K562 (cell line): ENCODE results near the gene CDHR2. TPM values are rescaled to one million over a fixed set of nuclear protein-coding genes. Genes with fewer than 3 reads are reported as not detected.

Experiments
- EP400 ChIP-seq: fragments of 450-650 bp; IDR thresholded peaks from 2 replicates; pipeline ENCODE4 v1.6.1; 2017; ENCODE audit warnings: antibody characterized with exemption, mild to moderate bottlenecking, moderate library complexity
- FOXK2 ChIP-seq, 2 experiments: fragments of 450-650 bp; IDR thresholded peaks in 1 of 2; conservative IDR thresholded peaks in 1 of 2; 2 replicates each; pipeline ENCODE4 v1.6.1; 2016; ENCODE audit warnings: low read depth in 2 of 2, mild to moderate bottlenecking in 1 of 2
- MGA ChIP-seq: fragments of 450-650 bp; IDR thresholded peaks from 2 replicates; pipeline ENCODE4 v1.6.1; 2016; ENCODE audit warnings: mild to moderate bottlenecking, moderate library complexity
- MNT ChIP-seq, 2 experiments: fragments of 450-650 bp; conservative IDR thresholded peaks; 2 replicates each; pipeline ENCODE4 v1.6.1; 2017; ENCODE audit warnings: mild to moderate bottlenecking in 2 of 2, moderate library complexity in 2 of 2
- NCOR1 ChIP-seq: fragments of 450-650 bp; IDR thresholded peaks from 2 replicates; pipeline ENCODE4 v1.6.1; 2016; ENCODE audit warnings: mild to moderate bottlenecking, moderate library complexity
- POLR2B ChIP-seq: fragments of 450-650 bp; IDR thresholded peaks from 2 replicates; pipeline ENCODE4 v1.6.1; 2018; ENCODE audit warnings: low read depth; ENCODE audit not compliant: partially characterized antibody
- TCF7 ChIP-seq: sonication (generic); IDR thresholded peaks from 2 replicates; pipeline ENCODE4 v1.6.1; 2016; ENCODE audit warnings: antibody characterized with exemption, borderline replicate concordance
- THAP12 ChIP-seq: fragments of 250-450 bp; sonication (Bioruptor Pico); IDR thresholded peaks from 2 replicates; pipeline ENCODE4 v1.9.0; 2021; ENCODE audit warnings: mild to moderate bottlenecking, inconsistent platforms
- ZFX ChIP-seq: sonication (generic); formaldehyde crosslinking; IDR thresholded peaks from 2 replicates; pipeline ENCODE4 v1.8.0; 2022; ENCODE audit warnings: mild to moderate bottlenecking, missing genetic modification reagents, moderate library complexity
- ZNF282 ChIP-seq: sonication (generic); formaldehyde crosslinking; IDR thresholded peaks from 2 replicates; pipeline ENCODE4 v1.8.1; 2023; ENCODE audit warnings: missing genetic modification reagents
- ZNF583 ChIP-seq: fragments of 250-450 bp; sonication (Bioruptor Pico); IDR thresholded peaks from 2 replicates; pipeline ENCODE4 v1.4.0; 2020
- polyA plus RNA-seq, 8 experiments: library from polyadenylated mRNA; depleted of rRNA in 4 of 8; stranded (reverse) in 5 of 8; unstranded in 3 of 8; fragments of >200 nt; fragmentation: Nextera tagmentation in 2 of 8; fragmentation: Illumina TruSeq in 1 of 8; extraction: Ambion mirVana in 2 of 8; extraction: Trizol in 1 of 8; gene quantifications; 2 replicates each; pipeline versions ENCODE4 v1.2.1 to v1.2.3, GENCODE V29; 2011 to 2014; ENCODE audit warnings: inconsistent platforms in 1 of 8, missing spikeins in 1 of 8
- total RNA-seq, 7 experiments: library from RNA; depleted of rRNA in 6 of 7; stranded (reverse); fragments of >200 nt in 6 of 7; fragmentation: Illumina TruSeq in 2 of 7; extraction: Trizol in 2 of 7; gene quantifications; 2 replicates each; pipeline versions ENCODE4 v1.2.1 to v1.2.3, GENCODE V29; 2011 to 2021; ENCODE audit warnings: low replicate concordance in 1 of 7

CDHR2 gene
- total and polyA plus RNA-seq, 9 of the 15 experiments (the other 6 are each of a cell fraction or from before 2014, with no cell fraction given) = 0.01 to 0.62 (median 0.09) TPM; not detected in 2

GRCh38 chr5:176536902-176537553 lies 12.1 kb upstream of the CDHR2 start, which contains the start of gene RNF44 (continued):
- TF ChIP-seq MNT (conservative IDR thresholded peaks at IDR 0.05) = no peak; a peak in 1 of 4 replicates
- peak; percentile 63; the same call in 1 of the 2 replicates for TF ChIP-seq TCF7
- TF ChIP-seq THAP12 (CRISPR knock-in tag) = peak; percentile 69; the same call in 1 of the 2 replicates
- TF ChIP-seq ZFX (CRISPR knock-in tag) = peak; percentile 78
- TF ChIP-seq POLR2B = peak; percentile 20
- no peak for TF ChIP-seq NCOR1
- TF ChIP-seq ZNF282 (CRISPR knock-in tag) = no peak
- TF ChIP-seq MGA = no peak
- TF ChIP-seq ZNF583 = no peak
- no peak for TF ChIP-seq EP400
- TF ChIP-seq FOXK2 (conservative IDR thresholded peaks at IDR 0.05 in 1 of 2, IDR thresholded peaks at IDR 0.05 in 1 of 2; ENCODE audit: low read depth in 2 of 2) = no peak
